Posterior cingulate gyrus (tissue), 11 donors: ENCODE data around the gene WT1.
"Not testable (repeated sequence)": the region's sequence is repeated elsewhere in the genome, so short reads cannot be mapped to it uniquely, and the experiment has no call there.

ENCODE experiments used
- DNase-seq, 10 donors: peaks; one replicate each; pipeline versions ENCODE4 v3.0.0 to v3.0.0-alpha.2; 2020 to 2021; ENCODE audit warnings: mixed read lengths in 3 of 10
- intact Hi-C: fragments of 100-400 bp; cut with DNase I; formaldehyde crosslinking; loops from one replicate; pipeline ENCODE4 v1.15.1; 2023

WT1 gene

DNA sequence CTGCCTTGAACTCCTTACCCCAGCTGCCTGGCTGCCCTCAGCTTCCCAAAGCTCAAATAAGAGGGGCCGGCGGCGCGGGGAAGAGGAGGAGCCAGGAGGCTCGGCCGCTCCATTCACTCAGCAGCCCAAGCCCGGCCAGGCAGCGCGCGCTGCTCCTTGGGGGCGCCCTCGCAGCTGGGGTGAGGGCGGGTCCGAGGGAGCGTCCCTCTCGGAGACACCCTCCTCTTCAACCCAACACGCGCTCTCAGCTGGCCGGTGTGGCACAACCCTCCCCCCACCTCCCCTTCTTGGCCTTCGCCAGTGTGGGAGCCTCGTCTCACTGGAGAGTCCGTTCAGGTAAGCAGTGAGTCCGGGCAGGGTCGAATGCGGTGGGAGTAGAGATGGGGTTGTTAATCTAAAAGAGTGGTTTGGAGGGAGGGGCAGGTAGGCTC is at the start of gene WT1:
Gene WT1, minus strand, starts transcription at position 29 of the 431 bp plus-strand sequence.
- intact Hi-C loops = no loop called here
- DNase-seq = no peak

DNA sequence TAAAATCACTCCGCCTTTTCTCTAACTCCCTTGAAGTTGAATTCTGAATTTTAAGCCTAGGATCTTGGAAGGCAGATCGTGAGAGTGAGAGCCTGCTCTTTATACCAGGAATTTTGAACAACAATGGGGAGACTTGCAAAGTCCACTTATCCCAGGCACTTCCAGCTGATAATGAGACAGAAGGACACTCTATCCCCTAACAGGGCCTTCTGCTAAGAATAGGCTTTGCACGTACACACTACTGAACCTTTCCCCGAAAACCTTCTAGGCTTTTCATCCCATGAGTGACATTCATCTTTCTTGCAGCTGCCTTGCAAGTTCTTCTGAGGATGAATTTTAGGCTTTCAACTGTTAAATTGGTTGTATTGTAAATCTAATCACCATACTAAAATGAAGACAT is 44.0 kb upstream of the WT1 start:
- DNase-seq = no peak
- intact Hi-C loops = loop anchor here (10.0 kb wide), 1 partner anchor 64 kb away; no protein-coding TSS in a partner anchor

DNA sequence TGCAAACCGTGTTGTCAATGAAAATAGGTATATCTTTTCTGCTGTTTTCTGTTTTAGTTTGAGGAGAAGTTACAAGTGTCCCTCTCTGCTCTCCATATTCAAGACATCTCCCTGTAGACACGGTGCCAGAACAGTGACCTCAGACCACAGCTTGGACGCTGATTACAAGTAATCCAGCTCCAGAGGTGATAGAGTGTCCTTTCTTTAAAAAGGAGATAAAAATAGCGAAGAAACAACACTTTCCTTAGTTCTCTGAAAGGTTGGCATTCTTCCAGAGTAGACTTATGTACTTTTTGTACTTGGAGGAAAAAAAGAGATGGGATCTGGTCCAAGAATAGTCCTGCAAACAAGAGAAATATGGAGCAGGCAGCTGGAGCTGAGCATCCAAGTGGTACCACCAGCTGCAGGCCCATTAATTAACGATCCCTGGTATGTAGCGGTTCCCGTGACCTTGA is 43.0 kb upstream of the WT1 start:
- DNase-seq = no peak
- intact Hi-C loops = loop anchor here (10.0 kb wide), 1 partner anchor 64 kb away; no protein-coding TSS in a partner anchor

DNA sequence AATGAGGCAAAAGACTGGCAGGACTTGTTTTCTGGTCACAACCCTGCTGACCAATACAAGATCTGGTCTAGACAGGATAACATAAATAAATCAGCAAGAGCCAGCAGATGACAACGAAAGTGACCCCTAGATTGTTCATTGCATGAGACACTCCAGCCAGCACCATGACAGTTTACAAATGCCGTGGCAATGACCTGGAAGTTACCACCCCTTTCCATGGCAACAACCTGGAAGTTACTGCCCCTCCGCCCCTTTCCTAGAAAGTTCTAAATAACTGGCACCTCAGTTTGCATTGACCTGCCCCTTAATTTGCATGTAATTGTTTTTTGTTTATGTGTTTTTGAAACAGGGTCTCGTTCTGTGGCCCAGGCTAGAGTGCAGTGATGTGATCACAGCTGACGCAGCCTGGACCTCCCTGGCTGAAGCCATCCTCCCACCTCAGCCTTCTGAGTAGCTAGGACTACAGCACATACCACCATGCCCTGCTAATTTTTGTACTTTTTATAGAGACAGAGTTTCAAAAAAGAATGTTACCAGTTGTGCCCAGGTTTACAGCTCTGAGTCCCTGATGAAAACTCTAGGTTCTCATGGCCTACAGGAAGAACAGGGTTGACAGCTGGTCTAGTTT is 38.1 kb upstream of the WT1 start:
- intact Hi-C loops = loop anchor here (10.0 kb wide), 1 partner anchor 59 kb away; no protein-coding TSS in a partner anchor
- DNase-seq = no peak

DNA sequence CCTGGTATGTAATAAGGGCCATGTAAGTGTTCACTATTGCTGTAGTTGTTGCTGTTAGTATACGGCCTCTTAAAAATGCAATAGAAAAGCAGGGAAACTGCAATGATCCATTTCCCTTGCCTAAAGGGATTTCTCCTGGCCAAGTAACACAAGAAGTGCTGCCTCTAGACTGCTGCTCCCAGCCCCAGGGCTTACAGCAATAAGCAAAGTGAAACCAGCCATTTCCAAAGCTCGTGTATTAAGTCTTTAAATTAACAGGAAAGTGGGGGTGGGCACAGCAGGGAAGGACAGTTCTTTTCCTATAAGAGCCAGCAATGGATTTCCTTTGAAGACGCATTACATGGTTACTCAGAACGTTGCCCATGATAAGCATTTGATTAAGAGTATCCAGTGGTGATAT is 36.9 kb upstream of the WT1 start:
- intact Hi-C loops = loop anchor here (10.0 kb wide), 1 partner anchor 57 kb away; no protein-coding TSS in a partner anchor
- DNase-seq = no peak

DNA sequence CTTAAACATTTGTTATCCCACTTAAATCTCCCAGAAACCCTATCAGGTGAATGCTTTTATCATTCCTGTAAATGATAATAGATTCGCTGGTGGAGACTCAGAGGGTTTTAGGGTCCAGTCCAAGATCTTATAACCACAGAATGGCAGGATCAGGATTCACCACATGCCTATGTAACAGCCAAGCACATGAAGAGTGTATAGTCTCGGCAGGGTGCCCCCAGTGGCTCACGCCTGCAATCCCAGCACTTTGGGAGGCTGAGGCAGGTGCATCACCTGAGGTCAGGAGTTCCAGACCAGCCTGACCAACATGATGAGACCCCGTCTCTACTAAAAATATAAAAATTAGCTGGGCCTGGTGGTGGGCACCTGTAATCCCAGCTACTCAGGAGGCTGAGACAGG is 36.2 kb upstream of the WT1 start:
- intact Hi-C loops = loop anchor here (10.0 kb wide), 1 partner anchor 57 kb away; no protein-coding TSS in a partner anchor
- DNase-seq = not testable (repeated sequence)

DNA sequence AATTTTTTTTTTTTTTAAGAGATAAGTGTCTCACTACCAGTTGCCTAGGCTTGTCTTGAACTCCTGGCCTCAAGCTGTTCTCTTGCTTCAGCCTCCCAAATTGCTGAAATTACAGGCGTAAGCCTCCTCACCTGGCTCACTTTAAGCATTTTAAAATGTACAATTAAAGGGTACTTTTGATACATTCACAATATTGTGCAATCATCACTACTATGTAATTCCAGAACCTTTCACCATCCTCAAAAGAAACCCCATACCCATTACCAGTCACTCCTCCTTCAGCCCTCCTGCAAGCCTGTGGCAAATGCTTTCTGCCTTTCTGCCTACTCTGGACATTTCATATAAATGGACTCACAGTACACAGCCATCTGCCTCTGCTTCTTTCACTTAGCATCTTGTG is 34.5 kb upstream of the WT1 start:
- DNase-seq = no peak
- intact Hi-C loops = loop anchor here (10.0 kb wide), 1 partner anchor 55 kb away; no protein-coding TSS in a partner anchor

DNA sequence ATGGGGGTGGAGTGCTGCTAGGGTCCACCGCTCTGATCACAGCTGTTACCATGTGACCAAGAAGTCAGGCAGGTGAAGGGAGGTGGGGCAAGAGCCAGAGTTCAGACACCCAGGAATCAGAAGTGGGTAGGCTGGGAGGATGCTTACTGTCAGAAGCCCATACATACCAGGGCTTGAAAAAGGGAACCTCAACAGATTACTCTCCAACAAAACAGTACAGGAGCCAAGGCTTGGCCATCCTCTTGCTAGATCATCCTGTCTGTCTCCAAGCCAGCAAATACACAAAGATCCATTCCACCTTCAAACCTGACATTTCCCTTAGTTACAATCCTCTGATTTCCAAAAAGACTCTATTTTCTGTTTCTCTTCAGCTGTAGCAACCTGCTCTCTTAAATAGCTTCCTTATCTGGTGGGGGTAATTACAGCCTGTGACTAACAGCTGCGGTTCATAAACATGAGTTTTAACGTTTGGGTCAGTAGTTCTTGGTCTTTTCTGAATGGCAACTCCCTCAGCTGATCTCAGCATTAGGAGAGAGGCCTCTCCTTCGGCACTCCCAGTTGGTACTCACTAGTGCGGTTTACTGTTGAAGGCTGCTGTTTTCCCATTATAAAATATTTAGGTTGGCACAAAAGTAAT is 31.1 kb upstream of the WT1 start:
- intact Hi-C loops = no loop called here
- DNase-seq = no peak

DNA sequence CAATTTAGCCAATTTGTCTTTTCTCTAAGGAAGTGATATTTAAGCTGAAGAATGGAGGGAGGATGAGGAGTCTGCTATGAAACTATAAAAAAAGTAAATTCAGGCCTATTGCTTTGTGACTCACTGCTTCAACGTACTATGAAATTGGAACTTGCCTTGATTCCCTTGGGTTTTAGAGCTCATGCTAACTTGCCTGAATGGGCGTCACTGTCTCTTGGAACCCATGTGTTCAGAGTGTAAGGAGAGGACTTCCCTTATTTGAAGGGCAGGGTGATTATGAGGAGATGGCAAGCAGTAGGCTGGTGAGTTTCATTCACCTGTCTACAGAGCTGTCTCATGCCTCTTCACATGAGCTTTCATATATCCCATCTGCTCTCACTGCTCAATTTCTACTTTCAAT is 28.7 kb upstream of the WT1 start:
- intact Hi-C loops = no loop called here
- no peak for DNase-seq

DNA sequence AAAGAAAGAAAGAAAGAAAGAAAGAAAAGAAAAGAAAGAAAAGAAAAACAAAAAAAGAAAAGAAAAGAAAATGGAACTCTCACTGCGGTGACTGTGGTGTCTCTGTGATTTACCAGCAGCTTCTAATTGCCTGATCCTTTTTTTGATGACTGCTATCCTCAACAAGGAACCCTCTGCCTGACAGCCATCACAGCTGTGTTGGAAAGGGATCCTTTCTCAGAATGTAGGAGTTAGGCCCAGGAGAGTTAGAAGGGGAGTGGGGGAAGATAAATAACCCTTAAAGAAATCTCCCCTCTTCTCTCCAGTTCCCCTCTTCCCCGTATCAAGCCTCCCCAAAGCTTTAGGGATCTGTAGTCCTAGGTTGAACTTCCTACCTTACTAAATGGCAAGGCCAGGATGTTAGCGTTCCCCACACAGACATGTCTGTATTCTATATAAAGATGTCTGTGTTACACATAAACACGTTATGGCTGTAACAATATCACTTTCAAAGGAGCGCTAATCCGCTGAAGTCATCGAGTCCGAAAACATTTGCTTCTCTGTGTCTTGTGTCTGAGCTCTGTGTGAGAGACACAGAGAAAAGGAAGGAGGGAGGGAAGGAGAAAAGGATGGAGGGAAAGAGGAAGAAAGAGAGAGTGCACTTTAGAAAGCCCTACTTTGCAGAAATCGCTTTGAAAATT is 26.8 kb upstream of the WT1 start:
- intact Hi-C loops = no loop called here
- no peak for DNase-seq

DNA sequence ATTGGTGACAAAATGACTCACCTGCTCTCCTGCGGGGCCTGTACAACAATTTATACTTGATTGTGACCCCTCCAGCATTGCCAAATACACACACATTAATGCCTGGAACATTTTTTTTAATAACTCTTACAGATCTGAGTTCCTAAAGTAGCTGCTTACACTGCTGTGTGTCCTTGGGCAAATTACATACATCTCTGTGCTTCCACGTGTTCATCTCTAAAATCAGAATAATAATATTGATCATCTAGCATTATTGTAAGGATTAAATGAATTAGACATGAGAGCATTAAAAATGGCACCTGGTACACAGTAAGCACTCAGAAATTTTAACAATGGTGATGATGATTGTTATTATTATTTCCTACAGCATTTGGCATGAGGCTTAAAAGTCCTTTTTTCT is 21.5 kb upstream of the WT1 start:
- no peak for DNase-seq
- intact Hi-C loops = no loop called here

DNA sequence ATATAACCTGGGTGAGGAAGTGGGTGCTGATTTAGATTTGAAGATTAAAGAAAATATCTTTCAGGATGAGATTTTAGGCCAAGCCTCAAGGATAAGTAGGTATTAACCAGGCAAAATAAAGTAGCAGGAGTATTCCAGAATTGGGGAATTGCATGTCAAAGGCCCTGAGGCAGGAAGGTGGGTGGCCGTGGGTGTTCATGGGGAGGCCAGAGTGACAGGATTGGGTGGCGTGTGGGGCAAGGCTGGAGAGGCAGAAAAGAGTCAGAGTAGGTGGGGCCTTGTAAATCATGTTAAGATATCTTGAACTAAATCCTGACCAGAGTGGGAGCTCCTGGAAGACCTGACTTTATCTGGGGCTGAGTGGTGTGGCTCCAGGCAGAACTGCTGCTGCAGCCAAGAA is 19.7 kb upstream of the WT1 start:
- DNase-seq = no peak
- intact Hi-C loops = no loop called here

DNA sequence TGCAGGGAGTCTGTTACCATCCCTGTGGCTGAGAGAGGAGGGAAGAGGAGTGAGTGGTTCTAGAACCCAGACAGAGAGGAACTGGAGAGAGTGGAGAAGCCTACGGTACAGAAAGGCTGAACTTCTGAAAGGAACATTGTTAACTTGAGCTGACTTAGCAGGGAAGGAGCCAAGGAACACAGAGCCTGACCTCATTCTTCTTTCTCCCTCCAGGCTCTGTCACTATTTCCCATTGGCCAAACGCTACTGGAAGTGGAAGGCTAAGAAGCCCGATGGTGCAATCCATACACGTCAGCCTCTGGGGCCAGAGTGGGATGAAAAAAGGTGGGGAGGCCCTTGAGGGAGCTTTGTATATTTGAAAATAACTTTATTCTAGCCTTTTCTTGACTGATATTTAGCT is 16.5 kb upstream of the WT1 start:
- DNase-seq = no peak
- intact Hi-C loops = no loop called here

DNA sequence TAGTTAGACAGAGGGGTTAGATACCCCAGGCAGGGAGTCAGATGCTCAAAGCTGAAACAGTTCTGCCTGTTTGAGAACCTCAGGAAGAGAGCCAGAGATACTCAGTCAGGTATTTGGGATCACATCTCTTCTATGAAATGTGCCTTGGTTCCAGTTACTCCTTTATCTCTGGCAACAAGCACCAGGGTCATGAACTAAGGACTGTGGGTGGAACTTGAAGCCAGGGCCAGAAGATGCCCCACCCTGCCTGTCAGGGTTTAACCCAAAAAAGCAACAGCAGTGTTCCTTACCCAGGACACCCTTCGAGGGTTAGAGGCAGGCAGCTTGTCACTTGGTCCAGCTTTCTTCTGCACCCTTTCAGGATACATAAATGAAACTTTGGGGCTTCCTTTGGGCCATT is 15.0 kb upstream of the WT1 start:
- intact Hi-C loops = no loop called here
- DNase-seq = no peak

DNA sequence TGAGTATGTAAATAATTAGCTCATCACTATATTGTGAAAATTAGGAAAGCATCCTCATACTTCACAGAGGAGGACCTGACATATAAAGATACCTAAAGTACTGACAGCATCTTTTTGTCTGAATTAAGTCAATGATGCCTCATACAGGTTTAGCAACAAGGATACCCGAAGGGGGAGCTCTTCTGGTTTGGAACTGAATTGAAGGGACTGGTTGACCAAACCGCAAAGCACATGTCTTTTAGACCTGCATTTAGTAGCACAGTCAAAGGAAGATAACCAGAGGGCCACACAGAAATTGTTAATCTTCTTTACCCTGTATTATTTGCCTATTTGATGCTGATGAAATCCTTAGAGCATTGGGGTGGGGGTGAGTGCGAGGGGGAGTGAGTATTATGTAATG is 12.9 kb upstream of the WT1 start:
- intact Hi-C loops = no loop called here

DNA sequence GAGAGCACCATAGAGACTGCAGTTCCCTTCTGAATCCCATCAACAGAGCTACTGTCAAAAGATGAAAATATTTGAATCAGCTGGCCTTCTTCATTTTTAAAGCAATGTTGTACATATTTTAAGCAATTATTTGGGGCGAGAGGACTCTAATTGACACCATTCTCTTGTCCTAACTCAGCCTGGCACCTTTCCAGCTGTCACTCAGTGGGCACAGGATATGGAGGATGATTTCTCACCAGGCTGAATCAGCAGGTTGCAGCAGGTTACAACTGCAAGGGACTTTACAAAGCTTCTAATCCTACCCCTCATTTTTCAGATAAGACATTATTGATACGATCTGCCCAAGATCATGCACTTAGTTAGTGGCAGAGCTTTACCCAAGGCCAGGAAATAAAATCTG is 11.9 kb upstream of the WT1 start:
- no peak for DNase-seq
- intact Hi-C loops = no loop called here

More for the DNA sequence above, 12.9 kb upstream of the WT1 start:
- no peak for DNase-seq

DNA sequence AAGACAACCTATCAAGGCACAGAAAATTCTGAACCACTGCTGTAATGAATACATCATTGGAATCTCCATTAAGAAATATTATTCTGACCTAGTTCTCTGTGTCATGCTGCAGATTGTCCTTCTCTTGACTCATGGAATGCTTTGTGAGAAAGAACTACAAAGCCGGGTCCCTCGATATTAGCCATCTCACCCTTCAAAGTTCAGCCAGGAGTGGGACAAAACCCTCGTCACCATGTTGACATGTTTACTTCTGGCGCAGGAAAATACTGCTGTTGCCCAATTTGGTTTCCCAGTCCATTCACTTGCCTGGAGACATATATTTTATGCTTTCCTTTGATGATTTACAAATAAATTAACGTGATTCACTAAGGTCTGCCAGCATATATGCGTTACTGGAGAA is 10.9 kb upstream of the WT1 start:
- DNase-seq = no peak
- intact Hi-C loops = no loop called here

DNA sequence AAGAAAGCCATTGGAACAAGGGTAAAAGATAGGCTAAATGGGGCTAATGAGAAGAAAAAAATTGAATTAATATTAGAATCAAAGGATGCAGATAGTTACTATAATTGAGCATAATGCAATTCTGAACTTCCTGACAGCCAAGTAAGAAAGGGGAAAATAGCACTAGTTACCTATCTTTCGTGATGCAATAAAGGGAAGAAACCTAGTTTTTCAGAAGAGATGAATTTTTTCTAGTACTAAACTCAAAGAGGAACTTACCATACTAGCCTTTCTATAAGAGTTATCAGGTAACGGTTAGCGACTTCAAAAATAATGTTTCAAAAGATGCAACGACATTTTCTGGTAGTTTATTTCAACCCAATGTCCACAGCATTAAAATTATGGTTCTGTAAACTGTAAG is 8.8 kb upstream of the WT1 start:
- intact Hi-C loops = no loop called here

DNA sequence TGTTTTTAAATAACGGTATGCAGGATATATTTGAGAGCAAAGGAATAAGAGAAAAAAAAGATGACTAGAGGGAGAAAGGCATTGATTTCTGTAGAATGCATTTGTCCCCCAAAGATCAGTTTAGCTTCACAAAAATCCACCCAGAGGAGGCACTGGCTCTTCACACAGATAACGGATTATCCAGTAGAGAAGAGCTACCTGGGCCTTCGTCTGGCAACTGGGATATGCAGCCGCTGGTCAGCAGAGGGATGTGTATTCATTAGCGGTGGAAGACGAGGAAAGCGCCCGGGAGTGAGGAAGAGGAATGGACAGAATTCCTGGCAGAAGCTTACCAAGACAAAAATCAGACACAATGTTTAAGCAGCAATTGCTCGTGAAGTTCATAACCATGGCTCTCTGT is 5.6 kb upstream of the WT1 start:
- no peak for DNase-seq
- intact Hi-C loops = no loop called here

More for the DNA sequence above, 8.8 kb upstream of the WT1 start:
- no peak for DNase-seq

DNA sequence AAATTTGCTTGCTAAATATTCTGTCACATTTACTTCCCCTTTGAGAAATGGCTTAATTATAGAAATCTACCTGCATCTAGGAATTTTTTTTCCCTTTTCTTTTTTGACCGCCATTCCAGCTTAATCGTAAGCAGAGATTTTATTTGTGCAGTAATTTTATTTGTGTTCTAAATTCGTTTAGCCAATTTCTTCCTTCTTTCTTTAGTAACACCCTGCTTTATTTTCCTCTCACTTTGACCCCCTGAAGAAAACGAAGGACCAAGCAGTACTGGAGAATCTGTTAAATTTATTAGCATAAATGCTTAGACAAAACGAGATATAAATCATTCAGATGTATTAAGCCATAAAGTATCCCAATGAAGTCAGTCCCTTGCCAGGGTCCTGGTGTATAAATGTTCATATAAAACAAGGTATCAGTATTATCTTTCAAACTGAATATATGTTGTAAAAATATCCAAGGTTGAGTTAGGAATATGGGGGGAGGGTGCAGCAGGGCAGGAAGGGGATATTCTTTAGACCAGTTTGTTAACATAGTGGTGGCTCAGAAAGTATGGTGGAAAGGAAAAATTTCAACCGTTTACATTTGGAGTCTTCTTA is 5.1 kb upstream of the WT1 start:
- intact Hi-C loops = no loop called here
- DNase-seq = no peak
